AG04450 (cell line): ENCODE data around the gene ADAMTSL1. TPM values are rescaled to one million over a fixed set of nuclear protein-coding genes. Genes with fewer than 3 reads are reported as not detected.
A peak's percentile ranks its signal among the peaks of the same experiment; 100 is the strongest.

Experiments
- CTCF ChIA-PET: fragments of 300-600, 350-600 bp; formaldehyde crosslinking; extraction: SDS; loops from one replicate; lab custom pipeline; 2022; ENCODE audit warnings: antibody characterized with exemption, inconsistent platforms; lab: Charles Lee
- POLR2A ChIA-PET: fragments of 350-600 bp; formaldehyde crosslinking; extraction: SDS; loops from one replicate; lab custom pipeline; 2021; ENCODE audit warnings: antibody characterized with exemption, inconsistent platforms; lab: Yijun Ruan, JAX
- DNase-seq: peaks from one replicate; pipeline ENCODE4 v3.0.0-alpha.2; 2011; ENCODE audit warnings: low read depth, low spot score
- H3K27ac ChIP-seq: one replicate; pipeline ENCODE4 v1.5.1; 2012; ENCODE audit warnings: low read depth, low read length, control low read depth
- H3K27me3 ChIP-seq: one replicate; pipeline ENCODE4 v1.6.0; 2012; ENCODE audit warnings: low read length; ENCODE audit not compliant: control insufficient read depth, insufficient read depth
- H3K4me3 ChIP-seq: 2 replicates; pipeline ENCODE4 v1.5.1; 2011; ENCODE audit warnings: mild to moderate bottlenecking, low read depth, low read length, control low read depth
- H3K9me3 ChIP-seq: 2 replicates; pipeline ENCODE4 v1.5.1; 2012; ENCODE audit warnings: low read length; ENCODE audit not compliant: control insufficient read depth, insufficient read depth
- polyA plus RNA-seq: library from polyadenylated mRNA; depleted of rRNA; stranded (reverse); fragments of >200 nt; gene quantifications from 2 replicates; pipeline ENCODE4 v1.2.3, GENCODE V29; 2011
- TF ChIP-seq, protein P1 (sequence below): IDR thresholded peaks from 2 replicates; pipeline ENCODE4 v1.5.1; 2011; ENCODE audit warnings: low read depth, low read length, control low read depth, inconsistent platforms

Gene ADAMTSL1
- polyA plus RNA-seq, 1 experiment: 22.2 TPM

DNA sequence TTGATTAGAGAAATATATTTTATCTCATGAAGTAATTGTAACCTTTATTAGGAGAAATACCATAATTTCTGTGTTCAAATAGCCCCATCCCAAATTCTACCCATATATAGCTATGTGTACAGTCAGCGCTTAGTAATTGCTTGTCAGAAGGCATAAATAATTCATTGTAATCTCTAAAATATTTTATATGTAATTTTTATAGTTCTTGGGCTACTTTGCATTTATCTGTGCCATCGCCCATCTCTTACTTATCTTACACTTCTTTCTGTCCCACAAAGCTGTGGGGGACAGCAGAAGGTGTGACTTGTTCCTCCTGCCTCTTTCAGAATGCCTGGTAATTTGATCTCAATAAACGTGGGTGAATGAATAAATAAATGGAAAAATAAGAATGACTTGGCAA is 5.5 kb downstream of the ADAMTSL1 start:
- H3K4me3 ChIP-seq: no peak overlapping the region
- CTCF ChIA-PET: interaction anchor here (1.2 to 5.6 kb wide), 2 partner anchors 37 to 549 kb away, joined by 4 to 41 read pairs; no protein-coding TSS in a partner anchor
- no peak for DNase-seq
- peaks cover 4% of the 10 kb centered on the region; the same call in 1 of the 2 replicates for H3K9me3 ChIP-seq
- POLR2A ChIA-PET: interaction anchor here (0.7 to 0.8 kb wide), 2 partner anchors 10 to 12 kb away, joined by 3 read pairs; no protein-coding TSS in a partner anchor
- TF ChIP-seq, protein P1, sequence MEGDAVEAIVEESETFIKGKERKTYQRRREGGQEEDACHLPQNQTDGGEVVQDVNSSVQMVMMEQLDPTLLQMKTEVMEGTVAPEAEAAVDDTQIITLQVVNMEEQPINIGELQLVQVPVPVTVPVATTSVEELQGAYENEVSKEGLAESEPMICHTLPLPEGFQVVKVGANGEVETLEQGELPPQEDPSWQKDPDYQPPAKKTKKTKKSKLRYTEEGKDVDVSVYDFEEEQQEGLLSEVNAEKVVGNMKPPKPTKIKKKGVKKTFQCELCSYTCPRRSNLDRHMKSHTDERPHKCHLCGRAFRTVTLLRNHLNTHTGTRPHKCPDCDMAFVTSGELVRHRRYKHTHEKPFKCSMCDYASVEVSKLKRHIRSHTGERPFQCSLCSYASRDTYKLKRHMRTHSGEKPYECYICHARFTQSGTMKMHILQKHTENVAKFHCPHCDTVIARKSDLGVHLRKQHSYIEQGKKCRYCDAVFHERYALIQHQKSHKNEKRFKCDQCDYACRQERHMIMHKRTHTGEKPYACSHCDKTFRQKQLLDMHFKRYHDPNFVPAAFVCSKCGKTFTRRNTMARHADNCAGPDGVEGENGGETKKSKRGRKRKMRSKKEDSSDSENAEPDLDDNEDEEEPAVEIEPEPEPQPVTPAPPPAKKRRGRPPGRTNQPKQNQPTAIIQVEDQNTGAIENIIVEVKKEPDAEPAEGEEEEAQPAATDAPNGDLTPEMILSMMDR: no peak
- no peaks in the 10 kb centered on the region for H3K27me3 ChIP-seq
- peak overlapping the region; percentile 40 for H3K27ac ChIP-seq

DNA sequence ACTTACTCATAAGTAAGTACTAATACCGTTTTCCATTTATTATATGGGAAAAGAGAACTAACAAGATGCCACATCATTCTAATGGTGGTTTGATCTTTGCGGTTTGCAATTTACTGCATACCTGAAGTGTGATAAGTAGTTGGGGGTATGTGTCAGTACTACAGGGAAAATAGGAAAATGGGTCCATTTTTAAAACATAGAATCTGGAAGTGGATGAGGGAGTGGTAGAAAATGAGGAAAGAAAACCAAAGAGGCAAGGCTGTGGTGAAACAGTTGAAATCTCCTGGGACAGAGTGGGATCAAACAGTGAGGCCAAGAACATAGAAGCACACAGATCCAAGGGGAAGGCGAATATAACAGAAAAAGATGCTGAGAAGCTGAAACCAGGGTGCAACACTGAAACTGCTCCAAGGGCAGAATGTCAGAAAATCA is 6.7 kb downstream of the ADAMTSL1 start:
- CTCF ChIA-PET: interaction anchor here (1.5 kb wide), 1 partner anchor 226 kb away, joined by 4 read pairs; no protein-coding TSS in a partner anchor
- POLR2A ChIA-PET: no interaction called here
- H3K4me3 ChIP-seq: no peak overlapping the region
- TF ChIP-seq, protein P1: no peak
- H3K27ac ChIP-seq: peak overlapping the region; percentile 39
- no peaks in the 10 kb centered on the region for H3K27me3 ChIP-seq
- DNase-seq: no peak
- peaks cover 4% of the 10 kb centered on the region; the same call in 1 of the 2 replicates for H3K9me3 ChIP-seq

DNA sequence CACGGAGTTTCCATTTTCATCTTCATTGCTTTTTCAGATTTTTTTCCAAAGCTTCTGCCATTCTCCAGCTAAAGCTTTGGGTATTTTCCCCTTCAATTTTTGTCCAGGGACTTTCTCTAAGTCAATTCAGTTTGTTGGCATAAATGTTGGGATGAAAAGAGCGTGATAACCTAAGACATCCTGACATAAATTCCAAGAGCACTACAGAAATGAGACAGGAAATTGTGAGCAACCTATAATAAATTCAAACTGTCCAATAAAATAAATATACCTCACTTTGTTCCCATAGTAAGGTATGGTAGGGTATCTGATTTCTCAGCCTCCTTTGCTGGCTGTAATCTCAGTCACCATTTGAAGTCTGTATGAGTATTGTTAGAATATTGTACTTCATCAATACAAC is 8.4 kb downstream of the ADAMTSL1 start:
- POLR2A ChIA-PET: no interaction called here
- DNase-seq: no peak
- Histone ChIP-seq H3K27me3 (no peaks in the 10 kb centered on the region), H3K4me3 (no peak overlapping the region), H3K9me3 (peaks cover 4% of the 10 kb centered on the region; the same call in 1 of the 2 replicates), H3K27ac (no peak overlapping the region)
- CTCF ChIA-PET: interaction anchor here (1.5 kb wide), 1 partner anchor 228 kb away, joined by 4 read pairs; no protein-coding TSS in a partner anchor
- TF ChIP-seq, protein P1: no peak

DNA sequence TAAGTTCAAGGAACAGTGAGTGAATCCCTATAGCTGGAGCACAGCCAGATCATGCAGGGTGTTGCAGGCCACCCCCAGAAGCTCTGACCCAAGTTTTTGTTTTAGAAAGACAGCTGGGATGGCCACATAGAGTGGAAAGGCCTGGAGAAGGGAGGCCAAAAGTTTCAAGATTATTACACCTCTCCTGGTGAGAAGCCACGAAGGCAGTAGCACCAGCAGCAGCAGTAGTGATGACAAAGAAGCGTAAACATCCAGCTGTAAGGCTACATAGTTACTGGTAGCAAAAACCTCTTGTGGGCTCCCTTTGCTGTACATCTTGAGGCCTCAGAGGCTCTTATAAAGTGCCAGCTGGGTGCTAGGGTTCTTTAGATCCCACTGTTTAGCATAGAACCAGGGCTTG is 11.8 kb downstream of the ADAMTSL1 start:
- Histone ChIP-seq H3K4me3 (no peak overlapping the region), H3K9me3 (peaks cover 4% of the 10 kb centered on the region; the same call in 1 of the 2 replicates), H3K27ac (no peak overlapping the region), H3K27me3 (no peaks in the 10 kb centered on the region)
- ChIA-PET POLR2A (no interaction called here), CTCF (interaction anchor here (2.6 kb wide), 1 partner anchor 43 kb away, joined by 10 read pairs; no protein-coding TSS in a partner anchor)
- no peak for DNase-seq
- TF ChIP-seq, protein P1: no peak

DNA sequence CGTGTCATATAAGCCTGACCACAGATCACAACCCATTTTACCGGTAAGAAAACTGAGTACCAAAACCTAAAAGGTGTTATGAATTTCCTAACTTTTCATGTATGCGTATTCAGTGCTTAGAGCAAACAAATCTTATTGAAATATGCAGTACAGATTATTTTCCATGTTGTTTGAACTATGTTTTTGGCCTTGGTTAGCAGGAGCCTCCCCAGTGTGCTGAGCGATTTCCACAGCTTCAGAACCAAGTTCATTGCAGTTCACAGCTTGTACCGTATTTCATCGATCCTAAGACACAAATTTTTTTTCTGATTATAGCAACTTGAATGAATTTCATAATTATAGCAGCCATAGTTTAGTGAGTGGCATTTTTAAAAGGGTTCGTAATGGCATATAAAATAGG is 13.7 kb downstream of the ADAMTSL1 start:
- CTCF ChIA-PET: interaction anchor here (0.6 to 1.6 kb wide), 3 partner anchors 45 to 742 kb away, joined by 3 to 7 read pairs (median 4); no protein-coding TSS in a partner anchor
- H3K27ac ChIP-seq: no peak overlapping the region
- peaks cover 4% of the 10 kb centered on the region; the same call in 1 of the 2 replicates for H3K9me3 ChIP-seq
- no peak for DNase-seq
- TF ChIP-seq, protein P1: no peak
- no peaks in the 10 kb centered on the region for H3K27me3 ChIP-seq
- POLR2A ChIA-PET: no interaction called here
- no peak overlapping the region for H3K4me3 ChIP-seq
